IPS-20b (cell line): ENCODE measurements around the gene PIK3R1.
"Not testable (repeated sequence)": the region's sequence is repeated elsewhere in the genome, so short reads cannot be mapped to it uniquely, and the experiment has no call there.

Experiments used
- H3K27ac ChIP-seq: one replicate; pipeline ENCODE4 v1.5.1; 2013; ENCODE audit warnings: low read length
- H3K27me3 ChIP-seq: 2 replicates; pipeline ENCODE4 v1.6.1; 2013; ENCODE audit warnings: mild to moderate bottlenecking, low read length, inconsistent platforms; ENCODE audit not compliant: insufficient read depth
- H3K36me3 ChIP-seq: 2 replicates; pipeline ENCODE4 v1.6.1; 2013; ENCODE audit warnings: low read depth, mild to moderate bottlenecking, inconsistent platforms, low read length, moderate library complexity; ENCODE audit not compliant: insufficient read depth
- H3K4me1 ChIP-seq: 2 replicates; pipeline ENCODE4 v1.6.1; 2013; ENCODE audit warnings: mild to moderate bottlenecking, control low read depth, inconsistent platforms, low read length, moderate library complexity; ENCODE audit not compliant: insufficient read depth
- H3K4me3 ChIP-seq: 2 replicates; pipeline ENCODE4 v1.5.1; 2013; ENCODE audit warnings: mild to moderate bottlenecking, low read length, inconsistent platforms
- H3K9ac ChIP-seq: 2 replicates; pipeline ENCODE4 v1.6.1; 2013; ENCODE audit warnings: low read depth, mild to moderate bottlenecking, inconsistent platforms, low read length, moderate library complexity
- H3K9me3 ChIP-seq: 2 replicates; pipeline ENCODE4 v1.6.1; 2013; ENCODE audit warnings: mild to moderate bottlenecking, low read depth, low read length, inconsistent platforms; ENCODE audit not compliant: insufficient read depth

Gene PIK3R1

DNA sequence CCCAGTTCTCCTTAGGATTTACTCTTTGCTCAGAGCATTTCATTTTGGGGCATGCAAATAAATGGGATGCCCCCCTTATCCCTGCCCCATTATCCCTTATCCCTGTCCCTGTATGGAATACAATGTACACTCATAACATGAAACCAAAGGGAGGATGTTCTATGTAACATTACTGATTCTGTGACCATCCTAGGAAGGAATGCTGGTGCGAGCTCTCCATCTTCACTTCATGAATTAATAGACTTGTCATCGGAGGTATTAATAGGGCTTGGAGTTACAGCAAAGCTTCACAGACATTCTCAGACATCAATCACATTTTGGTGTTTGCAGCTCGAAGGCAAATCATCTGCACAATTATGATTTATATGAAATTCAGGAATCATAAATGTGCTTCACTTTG, 20.4 kb upstream of the PIK3R1 start:
- no peak overlapping the region for H3K27ac ChIP-seq

DNA sequence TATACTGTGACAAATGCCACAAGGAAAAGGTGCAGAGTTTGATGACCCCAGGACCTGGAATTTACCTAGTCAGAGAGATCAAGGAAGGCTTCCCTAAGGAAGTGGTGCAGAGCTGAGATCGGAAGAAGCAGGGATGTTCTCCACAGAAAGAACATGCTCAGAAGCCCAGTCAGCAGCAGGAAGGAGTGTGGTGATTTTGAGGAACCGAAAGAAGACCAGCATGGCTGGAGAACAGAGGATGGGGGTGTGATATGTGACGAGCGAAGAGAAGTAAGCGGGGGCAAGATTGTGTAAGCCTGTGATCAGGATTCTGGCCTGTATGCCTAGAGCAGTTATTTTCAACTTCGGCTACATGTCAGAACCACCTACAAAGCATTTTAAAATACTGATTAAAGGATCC, 18.7 kb upstream of the PIK3R1 start:
- Histone ChIP-seq H3K4me1 (peaks cover 24% of the 10 kb centered on the region), H3K4me3 (no peak overlapping the region), H3K27ac (no peak overlapping the region), H3K36me3 (no peaks in the 10 kb centered on the region), H3K9me3 (no peaks in the 10 kb centered on the region), H3K9ac (no peak overlapping the region), H3K27me3 (no peaks in the 10 kb centered on the region)

More for the DNA sequence above, 20.4 kb upstream of the PIK3R1 start:
- H3K9me3 ChIP-seq = no peaks in the 10 kb centered on the region
- H3K4me1 ChIP-seq = peaks cover 34% of the 10 kb centered on the region
- no peak overlapping the region for H3K4me3 ChIP-seq
- H3K27me3 ChIP-seq = no peaks in the 10 kb centered on the region
- no peaks in the 10 kb centered on the region for H3K36me3 ChIP-seq
- H3K9ac ChIP-seq = no peak overlapping the region

DNA sequence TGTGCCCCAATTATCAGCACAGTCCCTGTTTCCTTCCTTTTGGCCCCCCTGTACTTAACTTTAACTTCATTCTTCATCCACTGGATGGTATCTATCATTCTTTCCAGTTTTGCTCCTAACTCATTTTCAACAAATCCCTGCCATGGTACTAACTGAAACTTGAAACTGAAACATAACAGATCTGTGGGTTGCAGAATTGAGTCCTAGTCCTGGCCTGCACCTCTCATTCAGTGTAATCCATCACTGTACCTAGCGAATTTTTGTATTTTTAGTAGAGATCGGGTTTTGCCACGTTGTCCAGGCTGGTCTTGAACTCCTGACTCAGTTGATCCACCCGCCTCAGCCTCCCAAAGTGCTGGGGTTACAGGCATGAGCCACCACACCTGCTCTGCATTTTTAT, 15.3 kb upstream of the PIK3R1 start:
- Histone ChIP-seq H3K9ac (no peak overlapping the region), H3K9me3 (no peaks in the 10 kb centered on the region), H3K4me3 (no peak overlapping the region), H3K36me3 (no peaks in the 10 kb centered on the region), H3K27ac (no peak overlapping the region), H3K4me1 (no peaks in the 10 kb centered on the region), H3K27me3 (no peaks in the 10 kb centered on the region)

DNA sequence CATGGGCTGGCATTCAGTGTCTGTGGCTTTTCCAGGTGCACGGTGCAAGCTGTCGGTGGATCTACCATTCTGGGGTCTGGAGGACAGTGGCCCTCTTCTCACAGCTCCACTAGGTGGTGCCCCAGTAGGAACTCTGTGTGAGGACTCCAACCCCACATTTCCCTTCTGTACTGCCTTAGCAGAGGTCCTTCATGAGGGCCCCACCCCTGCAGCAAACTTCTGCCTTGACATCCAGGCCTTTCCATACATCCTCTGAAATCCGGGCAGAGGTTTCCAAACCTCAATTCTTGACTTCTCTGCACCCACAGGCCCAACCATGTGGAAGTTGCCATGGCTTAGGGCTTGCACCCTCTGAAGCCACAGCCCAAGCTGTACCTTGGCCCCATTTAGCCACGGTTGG, 4.9 kb upstream of the PIK3R1 start:
- H3K27ac ChIP-seq, H3K36me3 ChIP-seq, H3K4me1 ChIP-seq, H3K9ac ChIP-seq, H3K4me3 ChIP-seq: not testable (repeated sequence)
- H3K9me3 ChIP-seq = peaks cover 19% of the 10 kb centered on the region
- peaks cover 28% of the 10 kb centered on the region for H3K27me3 ChIP-seq

DNA sequence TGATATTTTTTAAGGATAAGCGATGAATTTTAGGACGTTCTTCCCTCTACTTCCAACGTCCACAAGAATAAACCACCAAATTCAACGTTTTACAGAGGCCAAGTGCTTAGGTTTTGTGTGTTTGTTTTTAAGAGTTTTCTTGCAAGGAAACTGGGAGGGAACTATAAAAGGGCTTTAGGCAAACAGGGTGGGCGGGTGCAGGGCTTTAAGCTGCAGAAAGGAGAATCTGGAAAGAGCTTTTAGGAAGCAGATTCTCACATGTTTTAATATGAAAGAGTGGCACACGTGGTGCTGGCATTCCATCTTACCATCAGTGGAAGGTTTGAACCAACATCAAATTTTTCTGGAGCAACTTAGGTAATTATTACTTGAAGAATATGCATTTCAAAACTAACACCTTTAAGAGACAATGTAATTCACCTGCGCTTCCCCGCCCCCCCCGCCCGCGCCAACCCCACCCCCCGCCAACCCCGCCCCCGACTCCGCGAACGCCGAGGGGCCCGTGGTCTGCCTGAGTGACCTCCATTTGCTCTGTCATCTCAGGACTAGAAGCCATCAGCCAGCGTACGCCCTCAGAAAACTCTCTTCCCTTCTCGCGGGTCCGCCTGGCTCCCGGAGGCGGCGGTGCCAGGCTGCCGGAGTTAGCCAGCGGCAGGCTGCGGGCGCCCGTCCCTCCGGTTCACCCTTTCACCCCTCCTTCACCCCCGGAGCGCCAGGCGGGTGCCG, 911 bp upstream of the PIK3R1 start:
- H3K4me3 ChIP-seq = peak overlapping the region; percentile 81
- H3K36me3 ChIP-seq = no peaks in the 10 kb centered on the region
- no peak overlapping the region for H3K27ac ChIP-seq
- H3K9me3 ChIP-seq = peaks cover 17% of the 10 kb centered on the region
- H3K9ac ChIP-seq = peak overlapping the region; percentile 60; the same call in 1 of the 2 replicates
- H3K27me3 ChIP-seq = peaks cover 60% of the 10 kb centered on the region
- peaks cover 13% of the 10 kb centered on the region for H3K4me1 ChIP-seq

DNA sequence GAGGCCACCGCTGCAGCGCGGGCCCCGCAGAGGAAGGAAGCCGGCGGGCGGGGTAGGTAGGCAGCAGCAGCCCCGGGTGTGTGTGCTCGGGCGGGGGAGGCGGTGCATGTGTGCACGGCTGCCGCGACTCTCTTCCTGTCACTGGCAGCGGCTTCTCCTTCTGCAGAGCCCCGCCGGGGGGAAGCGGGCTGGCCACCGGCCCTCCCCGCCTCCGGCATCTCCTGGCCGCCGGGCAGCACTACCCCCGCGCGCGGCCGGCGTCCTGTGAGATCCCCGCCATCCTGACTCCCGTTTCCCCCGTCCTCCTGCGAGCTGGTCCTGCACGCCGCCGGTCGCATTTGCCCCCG, 315 bp downstream of the PIK3R1 start:
- peak overlapping the region; percentile 55; the same call in 1 of the 2 replicates for H3K9ac ChIP-seq
- peaks cover 13% of the 10 kb centered on the region for H3K4me1 ChIP-seq
- peaks cover 5% of the 10 kb centered on the region for H3K9me3 ChIP-seq
- H3K27me3 ChIP-seq = peaks cover 69% of the 10 kb centered on the region
- peak overlapping the region; percentile 81 for H3K4me3 ChIP-seq
- H3K36me3 ChIP-seq = no peaks in the 10 kb centered on the region
- no peak overlapping the region for H3K27ac ChIP-seq

DNA sequence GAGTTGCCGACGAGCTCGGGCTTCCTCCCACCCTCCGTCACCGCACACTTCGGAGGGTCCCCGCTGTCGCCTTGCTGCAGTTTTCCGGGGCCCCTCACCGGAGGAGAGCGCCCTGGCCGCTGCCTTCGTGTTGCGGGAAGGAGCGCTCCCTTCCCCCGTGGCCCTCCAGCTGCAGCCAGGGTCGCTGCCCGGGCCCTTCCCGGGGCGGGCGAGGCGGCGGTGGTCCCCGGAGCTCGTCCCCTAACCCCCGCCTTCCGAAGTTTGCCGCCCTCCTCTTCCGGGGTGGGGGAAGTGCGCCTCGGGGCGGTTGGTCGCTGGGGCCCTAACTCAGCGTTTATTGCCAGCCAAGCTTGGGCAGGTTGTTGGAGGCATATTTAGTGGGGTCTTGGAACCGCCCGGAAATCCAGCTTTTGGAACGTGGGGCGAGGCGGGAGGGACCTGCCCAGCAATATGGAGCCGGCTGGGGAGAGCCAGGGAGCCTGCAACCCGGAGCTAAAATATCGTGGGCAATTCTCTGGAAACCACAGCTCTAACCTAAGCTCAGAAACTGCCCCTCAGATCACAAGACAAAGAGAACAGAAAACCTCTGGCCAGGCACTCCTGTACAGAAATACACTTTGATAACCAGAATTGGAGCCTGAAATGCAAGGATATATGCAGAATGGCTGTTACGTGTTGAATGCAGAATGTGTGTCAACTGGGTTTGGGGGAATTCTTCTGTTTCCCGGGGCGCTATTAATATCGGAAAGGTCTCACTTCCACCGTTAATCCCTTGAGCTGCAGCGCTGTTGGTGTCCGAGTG, 890 bp downstream of the PIK3R1 start:
- Histone ChIP-seq H3K27me3 (peaks cover 69% of the 10 kb centered on the region), H3K27ac (no peak overlapping the region), H3K36me3 (no peaks in the 10 kb centered on the region), H3K4me1 (peaks cover 13% of the 10 kb centered on the region), H3K9ac (peak overlapping the region; percentile 55; the same call in 1 of the 2 replicates), H3K4me3 (peak overlapping the region; percentile 81), H3K9me3 (no peaks in the 10 kb centered on the region)

DNA sequence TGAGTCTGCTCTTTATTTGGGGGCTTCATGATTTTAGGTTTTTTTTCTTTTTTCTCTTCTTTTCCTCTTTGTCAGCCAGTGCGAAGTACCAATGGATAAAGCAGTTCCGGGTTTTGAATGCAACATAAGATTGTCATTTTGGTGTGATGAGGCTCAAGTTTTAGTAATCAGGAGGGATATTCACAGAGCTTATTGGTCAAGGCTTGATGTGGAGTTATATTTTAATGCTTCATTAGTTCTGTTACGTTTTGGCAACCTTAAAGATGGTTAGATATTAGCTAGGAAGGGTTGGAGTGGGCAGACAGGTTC, 1.4 kb downstream of the PIK3R1 start:
- peaks cover 13% of the 10 kb centered on the region for H3K4me1 ChIP-seq
- peaks cover 69% of the 10 kb centered on the region for H3K27me3 ChIP-seq
- no peak overlapping the region for H3K27ac ChIP-seq
- H3K36me3 ChIP-seq = no peaks in the 10 kb centered on the region
- no peaks in the 10 kb centered on the region for H3K9me3 ChIP-seq
- H3K4me3 ChIP-seq = peak overlapping the region; percentile 81
- peak overlapping the region; percentile 52; the same call in 1 of the 2 replicates for H3K9ac ChIP-seq

DNA sequence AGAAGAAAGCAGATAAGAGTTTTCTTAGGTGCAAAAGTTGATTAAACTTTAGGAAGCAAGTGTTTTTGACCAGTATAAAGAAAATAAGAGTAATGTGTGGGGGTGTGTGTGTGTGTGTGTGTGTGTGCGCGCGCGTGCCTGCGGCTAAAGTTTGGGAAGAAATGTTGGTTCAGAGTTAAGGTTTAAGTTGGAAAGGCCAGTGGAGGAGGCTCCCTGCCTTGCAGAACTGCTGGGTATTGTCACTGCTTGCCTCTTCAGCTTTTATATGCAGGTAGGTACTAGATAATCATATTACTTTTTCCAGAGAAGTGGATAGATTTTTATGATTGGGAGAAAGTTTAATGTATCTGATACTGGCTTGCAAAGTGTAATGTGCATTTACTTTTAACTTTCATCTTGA, 2.0 kb downstream of the PIK3R1 start:
- Histone ChIP-seq H3K9ac (no peak overlapping the region), H3K27ac (no peak overlapping the region), H3K4me3 (peak overlapping the region; percentile 81), H3K4me1 (peaks cover 13% of the 10 kb centered on the region), H3K27me3 (peaks cover 66% of the 10 kb centered on the region), H3K9me3 (no peaks in the 10 kb centered on the region), H3K36me3 (no peaks in the 10 kb centered on the region)

DNA sequence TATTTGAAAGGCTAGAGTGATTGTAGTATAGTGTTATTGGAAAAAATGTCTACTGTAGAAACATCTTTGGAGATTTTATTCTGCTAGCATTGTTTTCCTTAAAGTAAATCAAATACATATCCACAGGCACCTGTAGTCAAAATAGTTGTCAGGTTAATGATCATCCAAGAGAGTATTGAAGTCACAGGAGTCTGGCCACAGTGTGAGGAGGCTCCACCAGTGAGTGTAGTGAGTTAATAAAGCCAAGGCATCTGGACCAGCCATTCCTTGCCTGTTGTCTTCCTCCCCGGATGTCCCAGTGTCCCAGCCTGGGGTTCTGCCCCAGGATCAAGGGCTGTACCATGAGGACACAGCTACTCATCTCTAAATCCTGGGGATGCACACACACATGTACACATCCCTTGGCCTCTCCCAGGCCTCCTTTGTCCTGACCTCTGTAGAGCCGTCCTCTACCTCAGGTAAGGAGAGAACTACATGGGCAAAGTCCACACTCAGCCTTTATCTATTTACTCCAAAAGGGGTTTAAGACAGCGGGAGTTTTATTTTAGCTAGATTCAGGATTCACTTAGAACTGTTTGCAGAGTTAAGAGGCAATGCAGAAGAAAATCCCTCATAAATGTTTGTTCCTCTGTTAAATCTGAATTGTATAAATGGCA, 3.7 kb downstream of the PIK3R1 start:
- H3K9ac ChIP-seq = no peak overlapping the region
- peaks cover 49% of the 10 kb centered on the region for H3K27me3 ChIP-seq
- H3K4me3 ChIP-seq = no peak overlapping the region

DNA sequence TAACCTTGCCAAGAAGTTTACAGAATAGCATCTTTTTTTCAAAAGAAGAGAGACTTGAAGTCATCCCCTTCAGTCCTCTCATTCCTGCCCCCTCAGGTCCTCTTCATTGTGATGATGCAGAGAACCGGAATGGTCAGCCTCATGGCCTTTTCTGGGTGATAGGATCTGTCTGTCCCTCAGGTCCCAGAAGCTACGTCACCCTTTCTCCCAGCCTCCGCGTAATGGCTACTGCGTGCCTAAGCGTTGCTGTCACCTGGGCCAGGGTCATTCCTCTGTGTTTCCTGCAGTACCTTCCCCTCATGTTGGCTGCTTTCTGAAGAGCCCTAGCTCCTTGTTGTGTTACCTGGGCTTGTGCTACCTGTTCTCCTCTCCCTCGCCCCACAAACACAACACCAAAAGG, 4.7 kb downstream of the PIK3R1 start:
- Histone ChIP-seq H3K9ac (no peak overlapping the region), H3K27me3 (peaks cover 45% of the 10 kb centered on the region), H3K4me1 (peaks cover 7% of the 10 kb centered on the region), H3K4me3 (no peak overlapping the region), H3K9me3 (no peaks in the 10 kb centered on the region), H3K27ac (no peak overlapping the region), H3K36me3 (no peaks in the 10 kb centered on the region)

More for the DNA sequence above, 3.7 kb downstream of the PIK3R1 start:
- Histone ChIP-seq H3K36me3 (no peaks in the 10 kb centered on the region), H3K9me3 (no peaks in the 10 kb centered on the region), H3K27ac (no peak overlapping the region), H3K4me1 (peaks cover 9% of the 10 kb centered on the region)

DNA sequence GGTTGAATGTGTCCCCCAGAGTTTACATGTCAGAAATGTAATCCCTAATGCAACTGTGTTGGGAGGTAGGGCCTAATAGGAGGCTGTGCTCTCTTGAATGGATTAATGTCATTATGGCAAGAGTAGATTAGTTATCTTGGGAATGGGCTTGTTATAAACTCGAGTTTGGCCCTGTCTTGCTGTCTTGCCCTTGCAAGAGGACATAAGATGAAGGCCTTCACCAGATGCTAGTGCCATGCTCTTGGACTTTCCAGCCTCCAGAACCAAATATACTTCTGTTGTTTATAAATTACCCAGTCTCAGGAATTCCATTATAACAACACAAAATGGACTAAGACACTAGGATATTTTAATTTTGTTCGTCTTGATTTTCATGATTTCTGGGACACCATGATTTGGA, 5.4 kb downstream of the PIK3R1 start:
- Histone ChIP-seq H3K4me3 (no peak overlapping the region), H3K27me3 (peaks cover 45% of the 10 kb centered on the region), H3K9ac (no peak overlapping the region), H3K27ac (no peak overlapping the region), H3K4me1 (peaks cover 7% of the 10 kb centered on the region), H3K9me3 (no peaks in the 10 kb centered on the region), H3K36me3 (no peaks in the 10 kb centered on the region)
